GM13977 (cell line): Measurements from ENCODE around the gene STX1B.
"Not testable (repeated sequence)": the region's sequence is repeated elsewhere in the genome, so short reads cannot be mapped to it uniquely, and the experiment has no call there.

Source experiments
- DNase-seq: peaks from one replicate; pipeline ENCODE4 v3.0.0; 2012; ENCODE audit warnings: low spot score
- CTCF ChIP-seq: IDR thresholded peaks from 2 replicates; pipeline ENCODE4 v1.5.1; 2012; ENCODE audit warnings: mild to moderate bottlenecking, control low read depth; ENCODE audit not compliant: insufficient read depth; ENCODE audit errors: extremely low read depth, missing control alignments
- in situ Hi-C: fragments of 300-500 bp; cut with MboI; formaldehyde crosslinking; loops from one replicate; pipeline ENCODE4 v1.12.0; 2022; ENCODE audit warnings: low sequenced_read_pairs, low pct_unique_long_range_greater_than_20kb, mixed read lengths, inconsistent platforms; ENCODE audit not compliant: unreplicated experiment

Gene STX1B

GRCh38 chr16:30941600-30942425 is 68.6 kb downstream of the STX1B start:
- in situ Hi-C loops, result no loop called here
- DNase-seq, result peak; percentile 90
- TF ChIP-seq CTCF, result peak; percentile 91

- DNase-seq, in situ Hi-C loops: not testable (repeated sequence)
These were observed 70.9 kb downstream of the STX1B start for GRCh38 chr16:30939571-30939970.
